Transverse colon (tissue), 4 donors: ENCODE data around the gene SH3RF3. TPM values are rescaled to one million over a fixed set of nuclear protein-coding genes. Genes with fewer than 3 reads are reported as not detected.

Experiments used
- DNase-seq: peaks from one replicate; pipeline ENCODE4 v3.0.0-alpha.2; 2019
- H3K27ac ChIP-seq, 4 donors: fragments of 200-600 bp; sonication (generic); 2 replicates each; pipeline ENCODE4 v1.5.1; 2016 to 2018; ENCODE audit warnings: inconsistent platforms in 4 of 4
- H3K27me3 ChIP-seq: fragments of 200-600 bp; sonication (generic); 2 replicates; pipeline ENCODE4 v1.5.1; 2017; ENCODE audit warnings: inconsistent platforms
- H3K36me3 ChIP-seq, 4 donors: fragments of 200-600 bp; sonication (generic); 2 replicates each; pipeline ENCODE4 v1.5.1; 2017 to 2019; ENCODE audit warnings: inconsistent platforms in 4 of 4
- H3K4me1 ChIP-seq, 4 donors: fragments of 200-600 bp; sonication (generic); 2 replicates each; pipeline ENCODE4 v1.5.1; 2017 to 2020; ENCODE audit warnings: inconsistent platforms in 4 of 4
- H3K4me3 ChIP-seq, 4 donors: fragments of 200-600 bp; sonication (generic); 1 replicate in 1 of 4; 2 replicates in 3 of 4; pipeline versions ENCODE4 v1.5.1 to v1.6.1; 2017 to 2019; ENCODE audit warnings: inconsistent platforms in 4 of 4
- H3K9me3 ChIP-seq, 2 donors: fragments of 200-600 bp; sonication (generic); 2 replicates each; pipeline ENCODE4 v1.5.1; 2017 to 2019; ENCODE audit warnings: inconsistent platforms in 2 of 2
- CTCF ChIP-seq, 5 experiments: fragments of 200-600 bp in 3 of 5; fragments of 450-650 bp in 2 of 5; sonication (generic) in 3 of 5; IDR thresholded peaks; 1 replicate in 2 of 5; 2 replicates in 3 of 5; pipeline ENCODE4 v1.5.1; 2016 to 2017; ENCODE audit warnings: antibody characterized with exemption in 5 of 5, inconsistent platforms in 3 of 5, mild to moderate bottlenecking in 2 of 5, moderate library complexity in 1 of 5
- EP300 ChIP-seq: sonication (generic); formaldehyde crosslinking; IDR thresholded peaks from one replicate; pipeline ENCODE4 v1.6.1; 2017; ENCODE audit warnings: antibody characterized with exemption, low read depth
- POLR2A ChIP-seq: fragments of 450-650 bp; IDR thresholded peaks from one replicate; pipeline ENCODE4 v1.6.1; 2016; ENCODE audit warnings: antibody characterized with exemption, mild to moderate bottlenecking, moderate library complexity
- POLR2AphosphoS5 ChIP-seq, 3 donors: sonication (generic); formaldehyde crosslinking; IDR thresholded peaks; one replicate each; pipeline ENCODE4 v1.6.1; 2016; ENCODE audit warnings: antibody characterized with exemption in 3 of 3
- WGBS, 2 donors: methylation state at CpG; one replicate each; pipeline ENCODE4 v1.1.5; 2018; ENCODE audit warnings: low coverage in 1 of 2; 5-methylcytosine and 5-hydroxymethylcytosine counted together
- in situ Hi-C, 4 donors: fragments of 200-750 bp; cut with MboI; loops; one replicate each; pipeline versions ENCODE4 v1.15.0 to v1.15.1; 2017; ENCODE audit warnings: low sequenced_read_pairs in 3 of 4, low pct_ligation_motif_present in 1 of 4, low pct_unique_long_range_greater_than_20kb in 1 of 4
- intact Hi-C: fragments of 100-400 bp; cut with DNase I; formaldehyde crosslinking; loops from one replicate; pipeline ENCODE4 v1.15.1; 2023; ENCODE audit warnings: low total_unique reads
- total RNA-seq, 4 donors: library from RNA; depleted of rRNA; stranded (reverse); fragments of >200 nt; gene quantifications; one replicate each; pipeline ENCODE4 v1.1.0, GENCODE V29; 2016

The SH3RF3 gene
- total RNA-seq, 4 donors from 2014 or later = 1.9 to 8.8 (median 2.9) TPM

GRCh38 chr2:109173311-109174171 lies 44.5 kb downstream of the SH3RF3 start:
- TF ChIP-seq POLR2A = no peak
- TF ChIP-seq EP300 = no peak
- TF ChIP-seq CTCF (IDR thresholded peaks at IDR 0.05) = no peak
- peak; percentile 11 to 69 (median 63) for TF ChIP-seq POLR2AphosphoS5 (IDR thresholded peaks at IDR 0.05)
- peak; percentile 63 for DNase-seq
- peak overlapping the region; percentile 81 to 88 (median 86) for H3K27ac ChIP-seq
- intact Hi-C loops (loop anchor here (10.0 kb wide), 1 partner anchor 71 kb away; no protein-coding TSS in a partner anchor), in situ Hi-C loops (no loop called here)
- H3K36me3 ChIP-seq = no peaks in the 10 kb centered on the region
- H3K4me3 ChIP-seq = no peak overlapping the region
- peaks cover 10 to 42% (median 30%) of the 10 kb centered on the region in 4 donors for H3K4me1 ChIP-seq
- 68 to 80% methylated on average over 2 to 19 of the region's 19 CpGs for WGBS, 2 donors
- H3K27me3 ChIP-seq = no peaks in the 10 kb centered on the region
- H3K9me3 ChIP-seq = no peaks in the 10 kb centered on the region

GRCh38 chr2:109174214-109174613 lies 45.2 kb downstream of the SH3RF3 start:
- Histone ChIP-seq H3K4me3 (no peak overlapping the region), H3K27me3 (no peaks in the 10 kb centered on the region), H3K27ac (peak overlapping the region; percentile 81 to 88 (median 86)), H3K36me3 (no peaks in the 10 kb centered on the region), H3K9me3 (no peaks in the 10 kb centered on the region), H3K4me1 (peaks cover 10 to 42% (median 30%) of the 10 kb centered on the region in 4 donors)
- WGBS, 2 donors = 75 to 80% methylated on average over 1 to 4 of the region's 4 CpGs
- TF ChIP-seq POLR2AphosphoS5 (IDR thresholded peaks at IDR 0.05) = no peak
- TF ChIP-seq POLR2A = no peak
- no peak for TF ChIP-seq EP300
- no peak for TF ChIP-seq CTCF (IDR thresholded peaks at IDR 0.05)
- intact Hi-C loops (loop anchor here (10.0 kb wide), 1 partner anchor 71 kb away; no protein-coding TSS in a partner anchor), in situ Hi-C loops (no loop called here)
- no peak for DNase-seq

- WGBS, 2 donors = 73 to 100% methylated on average over 1 to 7 of the region's 7 CpGs
- H3K4me3 ChIP-seq = no peak overlapping the region
- intact Hi-C loops (loop anchor here (10.0 kb wide), 1 partner anchor 70 kb away; no protein-coding TSS in a partner anchor), in situ Hi-C loops (no loop called here)
- no peak for DNase-seq
- H3K27ac ChIP-seq = peak overlapping the region; percentile 81 to 88 (median 86)
- TF ChIP-seq EP300 (no peak), POLR2AphosphoS5 (IDR thresholded peaks at IDR 0.05) (no peak), CTCF (IDR thresholded peaks at IDR 0.05) (no peak), POLR2A (no peak)
- peaks cover 10 to 42% (median 29%) of the 10 kb centered on the region in 4 donors for H3K4me1 ChIP-seq
- no peaks in the 10 kb centered on the region for H3K36me3 ChIP-seq
- no peaks in the 10 kb centered on the region for H3K9me3 ChIP-seq
- H3K27me3 ChIP-seq = no peaks in the 10 kb centered on the region
Observed at GRCh38 chr2:109174626-109175349, 45.8 kb downstream of the SH3RF3 start.

GRCh38 chr2:109175350-109175678 lies 46.3 kb downstream of the SH3RF3 start:
- peaks cover 10 to 42% (median 28%) of the 10 kb centered on the region in 4 donors for H3K4me1 ChIP-seq
- H3K36me3 ChIP-seq = no peaks in the 10 kb centered on the region
- 37 to 67% methylated on average over 1 to 3 of the region's 3 CpGs for WGBS, 2 donors
- H3K4me3 ChIP-seq = no peak overlapping the region
- TF ChIP-seq POLR2AphosphoS5 (IDR thresholded peaks at IDR 0.05) (no peak), POLR2A (no peak), EP300 (no peak), CTCF (IDR thresholded peaks at IDR 0.05) (no peak)
- intact Hi-C loops (loop anchor here (10.0 kb wide), 1 partner anchor 69 kb away; no protein-coding TSS in a partner anchor), in situ Hi-C loops (no loop called here)
- peak overlapping the region in 3 of 4 donors; percentile 81 to 87 (median 85) for H3K27ac ChIP-seq
- H3K27me3 ChIP-seq = no peaks in the 10 kb centered on the region
- no peaks in the 10 kb centered on the region for H3K9me3 ChIP-seq
- DNase-seq = no peak
